Activated T-cell treated with anti-CD3 and anti-CD28 coated beads, Interleukin-2, amount 50 U/mL, for 48 hours (primary cell): ENCODE results near the gene ERF.
"Not testable (repeated sequence)": the region's sequence is repeated elsewhere in the genome, so short reads cannot be mapped to it uniquely, and the experiment has no call there.

Experiments used
- DNase-seq, 2 experiments: peaks; one replicate each; pipeline ENCODE4 v3.0.0-alpha.2; 2020

ERF gene

DNA sequence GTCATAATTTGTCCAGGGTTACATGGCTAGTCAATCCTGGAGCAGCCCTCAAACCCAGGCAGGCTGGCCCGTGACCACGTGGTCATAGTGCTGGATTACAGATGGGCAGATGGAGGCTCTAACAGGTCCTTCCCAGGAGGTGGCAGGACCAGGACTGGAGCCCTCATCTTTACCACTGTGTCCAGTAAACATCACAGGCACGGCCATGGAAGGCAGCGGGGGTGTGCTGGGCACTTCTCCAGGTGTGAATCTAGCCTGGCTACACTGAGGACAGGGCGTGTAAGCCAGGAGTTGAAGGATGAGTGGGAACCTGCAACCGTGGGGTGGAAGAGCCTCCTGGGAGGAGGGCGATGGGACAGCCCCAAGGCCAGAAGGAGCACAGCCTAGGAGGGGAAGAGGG lies 20.2 kb upstream of the ERF start:
- no peak for DNase-seq

DNA sequence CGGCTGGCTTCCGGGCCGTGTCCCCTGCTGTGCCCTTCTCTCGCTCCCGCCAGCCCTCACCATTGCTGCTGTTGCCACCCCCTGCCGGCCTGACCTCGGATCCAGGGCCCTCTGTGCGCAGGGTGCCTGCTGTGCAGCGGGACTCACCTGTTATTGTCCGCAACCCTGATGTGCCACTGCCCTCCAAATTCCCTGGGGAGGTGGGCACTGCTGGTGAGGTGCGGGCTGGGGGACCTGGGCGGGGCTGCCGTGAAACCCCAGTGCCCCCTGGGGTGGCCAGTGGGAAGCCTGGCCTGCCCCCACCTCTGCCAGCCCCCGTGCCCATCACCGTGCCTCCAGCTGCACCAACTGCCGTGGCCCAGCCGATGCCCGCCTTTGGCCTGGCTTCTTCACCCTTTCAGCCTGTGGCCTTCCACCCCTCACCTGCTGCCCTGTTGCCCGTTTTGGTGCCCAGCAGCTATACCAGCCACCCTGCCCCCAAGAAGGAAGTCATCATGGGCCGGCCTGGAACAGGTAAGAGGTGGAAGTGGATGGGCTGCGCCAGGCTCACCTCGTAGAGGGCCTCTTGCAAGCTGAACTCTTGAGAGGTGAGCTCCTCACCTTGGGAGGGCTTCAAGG lies 19.2 kb upstream of the ERF start:
- DNase-seq = no peak

DNA sequence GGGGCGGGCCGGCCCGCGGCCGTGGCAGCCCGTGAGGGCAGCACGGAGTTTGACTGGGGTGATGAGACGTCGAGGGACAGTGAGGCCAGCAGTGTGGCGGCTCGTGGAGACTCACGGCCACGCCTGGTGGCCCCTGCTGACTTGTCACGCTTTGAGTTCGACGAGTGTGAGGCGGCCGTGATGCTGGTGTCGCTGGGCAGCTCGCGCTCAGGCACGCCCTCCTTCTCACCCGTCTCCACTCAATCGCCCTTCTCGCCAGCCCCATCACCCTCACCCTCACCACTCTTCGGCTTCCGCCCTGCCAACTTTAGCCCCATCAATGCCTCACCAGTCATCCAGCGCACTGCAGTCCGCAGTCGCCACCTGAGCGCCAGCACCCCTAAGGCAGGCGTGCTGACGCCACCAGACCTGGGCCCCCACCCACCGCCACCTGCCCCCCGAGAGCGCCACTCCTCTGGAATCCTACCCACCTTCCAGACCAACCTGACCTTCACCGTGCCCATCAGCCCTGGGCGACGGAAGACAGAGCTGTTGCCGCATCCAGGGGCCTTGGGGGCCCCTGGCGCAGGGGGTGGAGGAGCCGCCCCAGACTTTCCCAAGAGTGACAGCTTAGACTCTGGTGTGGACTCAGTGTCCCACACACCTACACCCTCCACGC lies 18.6 kb upstream of the ERF start:
- DNase-seq = no peak

DNA sequence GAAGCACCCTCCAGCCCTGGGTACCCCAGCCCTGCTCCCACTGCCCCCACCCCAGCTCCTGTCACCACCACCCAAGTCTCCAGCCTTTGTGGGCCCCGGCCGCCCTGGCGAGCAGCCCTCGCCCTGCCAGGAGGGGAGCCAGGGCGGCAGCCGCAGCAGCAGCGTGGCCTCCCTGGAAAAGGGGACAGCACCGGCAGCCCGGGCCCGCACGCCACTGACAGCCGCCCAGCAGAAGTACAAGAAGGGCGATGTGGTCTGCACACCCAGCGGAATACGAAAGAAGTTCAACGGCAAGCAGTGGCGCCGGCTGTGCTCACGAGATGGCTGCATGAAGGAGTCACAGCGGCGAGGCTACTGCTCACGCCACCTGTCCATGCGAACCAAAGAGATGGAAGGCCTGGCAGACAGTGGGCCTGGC lies 18.1 kb upstream of the ERF start:
- DNase-seq = no peak

DNA sequence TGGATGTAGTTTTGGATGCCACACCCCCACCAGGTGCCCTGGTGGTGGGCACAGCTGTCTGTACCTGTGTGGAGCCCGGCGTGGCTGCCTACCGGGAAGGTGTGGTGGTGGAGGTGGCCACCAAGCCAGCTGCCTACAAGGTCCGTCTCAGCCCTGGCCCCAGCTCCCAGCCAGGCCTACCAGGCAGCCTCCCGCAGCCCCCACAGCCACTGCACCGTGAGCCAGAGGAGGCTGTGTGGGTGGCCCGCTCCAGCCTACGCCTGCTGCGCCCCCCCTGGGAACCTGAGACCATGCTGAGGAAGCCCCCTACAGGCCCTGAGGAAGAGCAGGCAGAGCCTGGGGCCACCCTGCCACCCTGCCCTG lies 17.6 kb upstream of the ERF start:
- DNase-seq = no peak

DNA sequence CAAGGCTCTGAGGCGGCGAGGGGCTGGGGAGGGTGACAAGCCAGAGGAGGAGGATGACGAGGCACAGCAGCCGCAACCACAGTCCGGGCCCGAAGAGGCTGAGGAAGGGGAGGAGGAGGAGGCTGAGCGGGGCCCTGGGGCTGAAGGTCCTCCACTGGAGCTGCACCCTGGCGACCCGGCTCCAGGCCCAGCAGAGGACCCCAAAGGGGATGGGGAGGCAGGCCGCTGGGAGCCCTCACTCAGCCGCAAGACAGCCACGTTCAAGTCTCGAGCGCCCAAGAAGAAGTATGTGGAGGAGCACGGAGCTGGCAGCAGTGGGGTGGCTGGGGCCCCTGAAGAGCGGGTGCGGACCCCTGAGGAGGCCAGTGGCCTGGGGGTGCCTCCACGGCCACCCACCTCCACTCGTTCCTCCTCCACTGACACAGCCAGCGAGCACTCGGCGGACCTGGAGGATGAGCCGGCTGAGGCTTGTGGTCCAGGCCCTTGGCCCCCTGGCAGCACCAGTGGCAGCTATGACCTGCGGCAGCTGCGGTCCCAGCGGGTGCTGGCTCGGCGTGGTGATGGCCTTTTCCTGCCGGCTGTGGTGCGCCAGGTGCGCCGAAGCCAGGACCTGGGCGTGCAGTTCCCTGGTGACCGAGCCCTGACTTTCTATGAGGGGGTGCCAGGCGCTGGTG lies 17.1 kb upstream of the ERF start:
- DNase-seq = no peak

DNA sequence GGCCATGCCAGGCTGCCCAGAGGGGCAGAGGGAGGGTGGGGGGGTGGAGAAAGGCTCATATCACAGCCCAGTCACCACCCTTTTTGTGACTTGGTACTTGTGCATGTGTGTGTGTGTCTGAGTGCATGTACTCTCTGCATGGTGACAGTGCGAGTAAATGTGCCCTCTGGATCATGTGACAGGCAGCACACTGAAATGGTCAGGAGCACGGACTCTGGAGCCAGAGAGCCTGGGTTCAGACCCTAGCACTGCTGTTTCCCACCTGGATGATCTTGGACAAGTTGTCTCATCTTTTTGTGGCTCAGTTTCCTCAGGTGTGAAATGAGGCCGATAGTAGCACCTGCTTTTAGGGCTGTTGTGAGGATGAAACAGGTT lies 16.1 kb upstream of the ERF start:
- no peak for DNase-seq

DNA sequence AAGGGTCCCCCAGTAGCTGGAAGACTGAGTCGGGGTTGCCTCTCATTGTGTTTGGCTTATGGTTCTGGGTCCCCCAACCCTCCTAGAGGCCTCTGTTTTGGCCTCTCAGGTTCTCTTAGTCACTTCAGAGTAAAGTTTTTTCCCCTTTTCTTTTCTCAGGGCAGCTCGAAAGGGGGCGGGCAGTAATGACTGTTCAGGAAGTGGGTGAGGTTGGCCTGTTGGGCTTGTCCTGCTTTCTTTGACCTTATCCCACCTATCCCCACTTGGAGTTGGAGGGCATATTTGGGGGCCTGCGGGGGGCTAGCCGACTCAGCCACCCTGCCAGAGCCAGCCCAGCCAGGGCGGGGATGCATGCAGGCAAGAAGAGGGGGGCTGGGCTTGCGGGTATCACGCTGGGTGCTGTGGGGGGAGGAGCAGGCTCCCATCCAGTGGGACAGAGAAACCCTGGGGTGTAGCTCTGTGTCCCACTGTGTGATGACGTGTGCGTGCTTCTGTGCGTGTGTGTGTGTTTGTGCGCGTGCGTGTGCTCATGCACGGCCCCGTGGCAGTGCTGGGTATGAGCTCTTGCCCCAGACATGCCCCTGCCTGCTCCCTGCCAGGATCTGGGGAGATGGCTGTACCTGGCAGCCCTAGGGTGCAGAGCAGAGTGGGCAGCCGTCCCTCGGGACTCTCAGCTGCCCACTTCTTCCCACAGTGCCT lies 15.6 kb upstream of the ERF start:
- peak; percentile 81 to 84 for DNase-seq

DNA sequence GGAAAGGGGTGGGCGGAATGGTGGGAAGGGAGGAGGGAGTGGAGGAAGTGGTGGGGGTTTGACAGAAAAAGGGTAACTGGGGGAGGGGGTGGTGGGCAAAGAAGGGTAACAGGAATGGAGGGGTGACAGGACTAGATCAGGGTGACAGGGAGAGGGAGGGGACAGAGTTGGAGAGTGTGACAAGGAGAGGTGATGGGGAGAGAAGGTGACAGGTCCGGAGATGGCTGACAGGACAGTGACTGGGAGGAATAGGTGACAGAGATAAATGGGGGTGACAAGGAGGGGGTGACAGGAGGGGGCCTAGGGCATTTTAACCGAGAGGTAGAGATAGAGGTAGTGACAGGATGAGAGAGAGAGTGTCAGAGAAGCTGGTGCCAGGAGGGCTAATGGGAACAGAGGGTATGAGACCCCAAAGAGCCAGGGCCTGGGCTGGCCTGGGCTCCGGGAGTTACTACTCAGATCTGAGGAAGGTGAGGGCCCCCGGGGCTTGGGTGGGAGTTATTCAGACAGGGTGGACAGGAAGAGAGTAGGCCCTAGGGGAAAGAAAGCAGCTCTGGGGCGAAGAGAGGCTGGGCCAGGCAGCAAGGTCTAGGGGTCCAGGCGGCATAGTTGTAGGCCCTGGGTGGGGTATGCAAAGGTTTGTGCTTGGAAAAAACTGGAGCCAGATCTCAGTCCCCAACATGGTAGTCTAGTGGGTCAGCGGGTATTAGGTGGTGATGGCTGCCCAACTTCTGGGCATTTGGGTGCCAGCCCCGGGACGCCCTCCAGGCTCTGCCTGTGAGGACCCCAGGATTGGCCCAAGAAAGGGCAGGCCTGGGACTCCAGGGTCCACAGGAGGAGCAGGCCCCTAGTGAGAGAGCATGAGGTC lies 14.8 kb upstream of the ERF start:
- DNase-seq = no peak

DNA sequence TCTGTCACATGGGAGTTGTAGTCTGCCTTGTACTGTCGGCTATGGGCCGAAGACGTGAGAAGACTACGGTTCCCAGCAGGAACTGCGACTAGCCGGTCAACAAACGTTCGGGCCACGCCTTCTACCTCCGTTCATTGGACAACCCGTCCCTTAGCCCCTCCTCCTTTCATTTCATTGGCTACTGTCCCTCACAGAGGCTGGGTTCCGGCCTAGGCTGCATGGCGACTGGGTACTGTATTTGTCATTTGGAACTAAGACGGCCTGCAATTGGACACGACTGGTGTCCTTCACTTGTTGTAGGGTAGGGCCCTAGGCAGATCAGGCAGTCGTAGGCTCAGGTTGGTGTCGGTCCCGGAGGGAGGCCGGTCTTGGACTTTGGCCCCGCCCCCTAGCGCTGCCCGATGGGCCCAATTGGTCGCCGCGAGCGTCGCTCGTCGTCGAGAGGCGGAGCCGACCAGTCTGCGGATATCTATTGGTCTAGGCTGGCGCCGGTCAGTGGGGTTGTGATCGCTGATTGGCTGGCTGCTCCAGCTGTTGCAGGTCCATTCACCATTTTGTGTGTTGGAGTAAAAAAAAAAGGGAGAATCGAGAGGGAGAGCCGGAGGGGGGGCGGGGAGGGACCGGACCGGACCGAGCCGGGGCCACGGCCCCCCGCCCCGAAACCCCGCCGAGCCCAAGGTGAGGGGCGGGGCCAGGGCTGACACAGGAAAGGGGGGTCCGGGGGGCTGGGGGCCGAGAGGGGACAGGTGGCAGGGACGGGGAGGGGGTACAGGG lies 14.0 kb upstream of the ERF start, which contains the start of gene CIC:
Gene CIC, plus strand, starts transcription at position 549 of the 774 bp plus-strand sequence. CDS start 2,532 bp downstream, outside the sequence.
- peak; percentile 99 for DNase-seq

DNA sequence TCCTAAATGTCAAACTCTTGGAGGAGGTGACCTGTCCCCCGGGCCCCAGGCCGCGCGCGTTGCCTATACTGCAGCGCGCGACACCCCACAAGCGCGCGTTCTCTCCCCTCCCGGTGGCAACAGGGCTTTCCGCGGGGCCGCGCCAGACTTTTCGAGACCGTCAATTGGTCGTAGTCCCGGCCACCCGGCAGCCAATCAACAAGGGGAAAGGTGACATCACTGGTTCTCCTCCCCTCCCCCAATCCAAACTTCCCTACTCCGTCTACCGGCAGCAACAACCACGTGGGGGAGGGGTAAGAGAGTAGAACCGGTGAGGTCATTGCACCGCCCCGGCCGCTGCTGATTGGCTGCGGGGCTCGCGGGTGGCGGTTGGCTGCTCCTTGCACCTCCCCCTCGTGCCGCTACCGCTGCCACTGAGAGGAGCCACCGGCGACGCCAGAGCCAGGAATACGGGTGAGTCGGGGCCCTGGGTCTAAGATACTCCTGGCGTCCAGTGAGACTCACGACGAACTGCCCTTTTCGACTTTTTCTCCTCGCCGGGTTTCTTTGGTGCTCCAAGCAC lies 13.3 kb upstream of the ERF start:
- DNase-seq = peak; percentile 98

DNA sequence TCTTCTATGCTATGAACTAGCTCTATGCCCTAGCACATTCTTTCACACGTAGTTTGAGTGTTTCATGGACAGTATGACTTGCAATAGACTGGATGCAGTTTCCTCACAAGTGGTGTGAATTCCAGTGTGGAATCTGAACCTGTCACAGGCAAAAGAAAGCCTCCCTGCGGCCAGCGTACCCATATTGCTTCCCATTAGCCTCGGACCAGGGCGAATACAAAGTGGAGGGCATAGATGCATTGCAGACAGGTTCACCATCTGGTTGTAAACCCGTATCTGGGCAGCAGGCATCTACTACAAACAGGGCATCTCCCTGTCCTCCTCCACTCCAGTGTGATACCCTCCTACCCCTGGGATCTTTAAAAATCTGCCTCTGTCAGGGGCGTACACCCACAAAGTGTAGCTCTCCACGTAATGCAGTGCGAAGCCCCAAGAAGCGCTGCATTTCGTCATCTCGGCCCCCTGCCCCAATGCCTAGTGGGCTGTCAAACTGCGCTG lies 12.8 kb upstream of the ERF start:
- DNase-seq = no peak

DNA sequence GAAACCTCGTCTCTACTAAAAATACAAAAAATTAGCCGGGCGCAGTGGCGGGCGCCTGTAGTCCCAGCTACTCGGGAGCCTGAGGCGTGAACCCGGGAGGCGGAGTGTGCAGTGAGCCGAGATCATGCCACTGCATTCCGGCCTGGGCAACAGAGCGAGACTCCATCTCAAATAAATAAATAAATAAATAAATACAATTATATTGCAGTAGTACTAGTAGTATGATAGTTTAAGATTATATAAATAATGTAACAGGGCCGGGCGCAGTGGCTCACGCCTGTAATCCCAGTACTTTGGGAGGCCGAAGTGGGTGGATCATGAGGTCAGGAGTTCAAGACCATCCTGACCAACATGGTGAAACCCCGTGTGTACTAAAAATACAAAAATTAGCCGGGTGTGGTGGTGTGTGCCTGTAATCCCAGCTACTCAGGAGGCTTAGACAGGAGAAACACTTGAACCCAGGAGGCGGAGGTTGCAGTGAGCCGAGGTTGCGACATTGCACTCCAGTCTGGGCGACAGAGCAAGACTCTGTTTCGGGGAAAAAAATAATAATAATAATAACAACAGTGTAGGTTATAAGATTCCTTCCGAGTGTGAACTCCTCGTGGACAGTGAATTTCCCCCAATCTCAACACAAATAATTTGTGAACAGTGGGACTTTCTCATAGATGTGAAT lies 12.1 kb upstream of the ERF start:
- DNase-seq = not testable (repeated sequence)

DNA sequence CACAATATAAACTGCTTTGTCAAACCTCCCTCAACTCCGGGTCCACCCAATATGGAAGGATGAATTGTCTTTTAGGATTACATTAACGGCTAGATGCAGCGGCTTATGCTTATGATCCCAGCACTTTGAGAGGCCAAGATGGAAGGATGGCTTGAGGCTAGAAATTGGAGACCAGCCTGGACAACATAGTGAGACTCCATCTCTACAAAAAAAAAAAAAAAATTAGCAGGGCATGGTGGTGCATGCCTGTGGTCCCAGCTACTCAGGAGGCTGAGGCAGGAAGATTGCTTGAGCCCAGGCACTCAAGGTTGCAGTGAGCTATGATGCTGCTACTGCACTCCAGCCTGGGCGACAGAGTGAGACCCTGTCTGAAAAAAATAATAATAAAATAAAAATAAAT lies 11.2 kb upstream of the ERF start:
- not testable (repeated sequence) for DNase-seq

DNA sequence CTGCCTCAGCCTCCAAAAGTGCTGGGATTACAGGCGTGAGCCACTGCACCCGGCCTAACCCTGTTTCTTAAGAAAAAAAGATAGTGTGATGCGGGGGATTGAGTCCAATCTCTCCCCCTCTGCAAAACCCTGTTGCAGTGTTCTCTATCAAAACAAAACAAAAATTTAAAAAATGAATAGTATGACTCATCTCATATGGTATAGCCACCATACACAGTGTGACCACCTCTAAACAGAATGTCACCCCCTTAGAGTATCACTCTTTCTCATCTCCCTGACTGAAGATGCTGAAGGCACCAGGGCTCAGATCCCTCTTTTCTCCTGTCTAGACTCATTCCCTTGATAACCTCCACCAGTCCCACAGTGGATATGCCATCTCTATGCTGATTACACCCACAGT lies 6.8 kb upstream of the ERF start:
- no peak for DNase-seq

DNA sequence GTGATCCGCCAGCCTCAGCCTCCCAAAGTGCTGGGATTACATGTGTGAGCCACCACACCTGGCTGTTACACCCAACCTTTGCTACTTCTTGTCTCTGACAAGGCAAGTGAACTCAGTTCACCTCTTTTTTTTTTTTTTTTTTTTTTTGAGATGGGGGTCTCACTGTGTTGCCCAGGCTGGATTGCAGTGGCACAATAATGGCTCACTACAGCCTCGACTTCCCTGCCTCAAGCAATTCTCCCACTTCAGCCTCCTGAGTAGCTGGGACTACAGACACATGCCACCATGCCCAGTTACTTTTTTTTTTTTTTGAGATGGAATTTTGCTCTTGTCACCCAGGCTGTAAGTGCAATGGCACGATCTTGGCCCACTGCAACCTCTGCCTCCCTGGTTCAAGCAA lies 2.9 kb upstream of the ERF start:
- DNase-seq = not testable (repeated sequence)

DNA sequence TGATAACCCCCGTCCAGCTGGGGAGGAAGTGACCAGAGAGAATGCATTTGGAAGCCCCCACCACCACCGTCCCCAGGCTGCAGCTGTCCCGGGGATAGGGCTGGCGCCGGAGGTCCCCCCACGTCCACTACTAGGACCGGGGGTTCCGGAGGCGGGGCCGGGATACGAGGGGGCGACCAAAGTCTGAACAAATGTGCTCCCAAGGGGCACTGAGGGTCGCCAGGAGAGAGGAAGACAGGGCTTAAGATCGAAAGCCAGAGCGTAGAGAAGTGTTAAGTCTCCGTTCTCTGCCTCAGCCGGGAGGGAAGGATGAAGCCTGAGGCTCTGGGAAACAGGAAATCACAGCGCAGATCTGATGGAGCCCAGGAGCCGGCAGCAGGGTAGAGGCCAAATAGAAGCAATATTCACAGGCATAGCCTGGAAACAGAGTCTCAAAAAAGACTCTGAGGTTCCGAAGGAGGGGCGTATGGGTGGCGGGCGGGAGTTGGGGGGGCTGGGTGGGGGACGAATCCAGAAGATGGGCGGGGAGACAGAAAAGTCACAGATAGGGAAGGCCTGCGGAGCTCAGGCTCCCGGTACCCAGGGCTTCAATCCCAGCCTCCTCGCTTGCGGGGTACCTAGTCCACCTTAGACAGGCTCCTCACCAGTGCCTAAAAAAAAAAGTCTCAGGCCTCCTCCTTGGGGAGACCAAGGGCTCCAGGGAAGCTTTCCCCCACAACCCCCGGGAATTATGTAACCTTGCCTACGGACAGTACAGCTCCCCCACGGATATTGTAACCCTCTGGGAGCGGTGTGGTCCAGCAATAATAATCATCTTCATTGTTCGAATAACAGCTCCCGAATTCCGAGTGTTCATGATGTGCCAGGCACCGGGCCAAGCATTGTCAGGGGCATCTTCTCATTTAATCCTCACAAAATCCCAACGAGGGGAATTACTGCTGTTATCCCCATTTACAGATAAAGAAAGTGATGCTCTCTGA lies 1.1 kb upstream of the ERF start:
- peak; percentile 32 to 33 for DNase-seq

DNA sequence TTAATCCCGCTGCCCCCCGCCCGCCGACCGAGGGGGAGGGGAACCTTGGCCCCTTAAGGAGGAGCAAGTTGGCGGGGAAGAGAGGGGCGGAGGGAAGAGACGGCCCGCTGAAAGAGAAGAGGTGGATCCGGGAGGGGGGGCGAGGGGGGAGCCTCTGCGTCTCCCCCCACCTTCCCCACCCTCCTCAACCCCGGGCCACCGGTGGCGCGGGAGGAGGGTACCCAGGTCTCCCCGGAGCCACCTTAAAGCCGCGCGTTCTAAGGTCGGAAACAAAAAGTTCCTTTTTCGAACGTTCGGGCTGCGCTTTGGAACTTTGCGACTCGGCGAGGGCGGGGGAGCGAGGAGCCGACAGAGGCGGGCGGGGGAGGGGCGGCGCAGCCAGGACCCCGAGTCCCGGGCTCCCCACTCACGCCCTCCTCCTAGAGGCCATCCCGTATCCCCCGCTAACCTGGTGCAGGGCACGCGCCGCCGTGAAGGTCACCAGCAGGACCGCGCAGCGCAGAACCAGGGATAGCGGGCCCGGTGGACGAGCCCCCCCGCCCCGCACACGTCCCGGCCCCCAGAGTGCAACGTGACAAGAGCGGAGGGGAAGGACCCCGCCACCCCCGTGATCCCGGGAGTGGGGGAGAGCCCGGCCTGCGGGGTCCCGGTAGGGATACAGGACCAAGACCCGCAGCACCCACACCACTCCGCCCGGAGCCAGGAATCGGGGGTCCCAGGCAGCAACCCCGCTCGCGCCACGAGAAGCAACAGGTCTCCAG lies 659 bp downstream of the ERF start:
- peak; percentile 82 to 84 for DNase-seq
